GM19023 (cell line): Measurements from ENCODE around the gene ITM2C.

Source experiments
- ATAC-seq: cut with Tn5 transposase; IDR thresholded peaks from one replicate; pipeline ENCODE4 v1.9.1; 2021; ENCODE audit warnings: mild to moderate bottlenecking, moderate library complexity; ENCODE audit not compliant: unreplicated experiment

ITM2C gene

GRCh38 chr2:230924092-230924469 is 59.3 kb downstream of the ITM2C start:
- ATAC-seq = no peak

DNA sequence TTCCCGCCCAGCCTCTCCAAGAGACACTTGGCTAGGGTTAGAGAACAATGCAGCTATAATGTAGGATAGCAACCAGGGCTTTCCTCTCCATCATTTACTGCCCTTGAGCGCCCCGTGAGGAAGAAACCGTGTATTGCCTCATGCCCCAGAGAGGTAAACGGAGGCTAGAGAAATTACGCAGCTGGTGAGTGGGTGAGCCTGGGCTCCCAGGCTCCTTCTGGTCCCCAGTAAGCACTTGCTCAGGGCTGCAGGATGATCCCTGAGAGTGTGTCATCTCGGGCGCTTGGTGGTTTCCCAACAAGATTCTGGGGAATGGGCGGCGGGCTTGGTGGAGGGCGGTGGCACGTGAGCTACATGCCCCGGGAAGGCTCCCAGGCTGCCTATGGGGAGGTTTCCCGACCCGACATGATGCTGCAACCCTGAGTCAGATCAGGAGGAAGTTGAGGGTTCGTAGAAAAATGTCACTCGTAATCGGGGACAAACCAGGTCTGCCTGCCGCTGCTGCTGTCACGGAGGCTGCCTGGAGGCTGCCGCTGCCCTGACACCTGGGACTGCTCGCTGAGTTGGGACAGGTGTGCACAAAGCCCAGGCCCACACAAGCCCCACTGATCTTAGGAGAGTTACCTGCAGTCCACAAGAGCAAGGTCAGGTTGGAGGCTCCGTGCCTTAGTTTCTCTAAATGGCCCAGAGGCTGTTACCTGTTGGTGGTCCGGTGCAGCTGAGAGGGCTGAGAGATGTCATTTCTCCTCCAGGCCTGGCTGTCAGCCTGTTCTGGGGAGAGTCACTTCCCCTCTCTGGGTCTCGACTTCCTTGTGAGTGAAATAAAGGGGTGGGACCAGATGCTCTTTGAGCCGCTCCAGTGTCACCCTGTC is 60.0 kb downstream of the ITM2C start, which contains the start of gene GPR55:
TSS of gene GPR55 (minus strand) at position 773 of the 872 bp plus-strand sequence. CDS start 14,280 bp downstream, outside the sequence.
- ATAC-seq = peak; percentile 30

- ATAC-seq = peak; percentile 33
Measured at GRCh38 chr2:230925443-230925878, 60.7 kb downstream of the ITM2C start.

DNA sequence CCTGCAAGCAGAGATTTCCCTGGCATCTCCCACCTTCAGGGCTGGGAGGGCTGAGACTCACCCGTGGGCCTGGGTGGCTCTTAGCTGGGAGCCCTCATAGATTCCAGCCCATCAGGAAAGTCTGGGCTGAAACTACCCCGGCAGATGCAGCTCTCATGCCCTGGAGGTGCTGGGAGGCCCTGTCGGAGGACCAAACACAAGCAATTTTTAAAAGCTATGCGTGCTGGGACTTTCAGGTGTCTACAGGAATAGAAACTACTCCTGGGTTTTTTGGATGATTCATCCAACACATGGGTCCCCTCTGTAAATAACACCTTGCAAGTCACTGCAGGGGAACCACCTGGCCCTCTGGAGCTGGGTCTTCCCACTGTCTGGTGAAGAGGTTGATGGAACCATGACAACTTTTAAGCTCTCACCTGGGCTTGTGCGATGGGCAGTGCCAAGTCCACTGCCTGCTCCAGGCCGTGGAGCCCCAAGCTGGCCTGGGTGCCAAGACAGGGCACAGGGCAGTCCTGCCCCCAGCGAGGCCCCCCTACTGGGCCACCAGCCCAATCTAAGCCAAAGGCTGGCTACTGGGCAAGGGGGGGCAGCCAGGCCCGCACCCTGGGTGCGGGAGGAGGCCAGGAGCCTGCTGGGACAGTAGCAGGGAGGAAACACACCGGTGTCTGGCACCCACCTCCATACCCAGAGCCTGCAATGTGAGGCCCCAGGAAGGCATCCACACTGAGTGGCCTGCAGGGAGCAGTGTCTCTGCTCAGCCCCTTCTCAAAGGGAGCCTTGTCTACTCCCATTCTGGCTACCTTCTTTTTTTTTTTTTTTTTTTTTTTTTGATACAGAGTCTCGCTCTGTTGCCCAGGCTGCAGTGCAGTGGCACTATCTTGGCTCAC is 61.4 kb downstream of the ITM2C start:
- peak; percentile 35 for ATAC-seq

DNA sequence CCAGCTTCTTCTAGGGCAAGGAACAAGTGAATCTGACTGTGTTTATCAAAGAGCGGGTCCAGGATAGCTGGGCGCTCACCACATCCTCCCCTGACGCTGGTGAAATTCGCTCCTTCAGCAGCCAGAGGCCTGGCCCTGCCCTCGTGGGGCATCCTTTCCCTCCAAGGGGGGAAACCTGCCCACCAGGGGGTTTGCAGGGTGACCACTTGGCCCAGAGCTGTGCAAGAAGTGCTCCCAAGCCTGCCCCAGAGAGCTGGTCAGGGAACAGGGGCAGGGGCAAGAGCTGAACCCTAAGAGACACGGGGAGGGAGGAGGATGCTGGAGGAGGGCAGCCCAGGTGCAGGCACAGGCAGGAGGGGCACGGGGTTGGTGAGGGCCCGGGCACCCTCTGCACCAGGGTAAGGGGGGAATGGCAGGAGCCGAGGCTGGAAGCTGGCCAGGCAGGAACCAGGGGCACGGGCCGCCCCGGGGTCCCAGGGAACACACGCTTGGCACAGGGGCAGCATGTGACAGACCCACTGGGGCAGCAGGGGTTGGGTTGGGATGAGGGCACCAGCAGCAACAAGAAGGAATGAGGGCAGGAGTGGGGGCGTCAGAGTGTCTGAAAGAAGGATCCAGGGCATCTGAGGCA is 63.1 kb downstream of the ITM2C start:
- no peak for ATAC-seq
